GM18868 (cell line): ENCODE data around the gene KCND2.
A peak's percentile ranks its signal among the peaks of the same experiment; 100 is the strongest.
"Not testable (repeated sequence)": the region's sequence is repeated elsewhere in the genome, so short reads cannot be mapped to it uniquely, and the experiment has no call there.

ENCODE experiments used
- ATAC-seq: cut with Tn5 transposase; IDR thresholded peaks from one replicate; pipeline ENCODE4 v1.9.1; 2021; ENCODE audit warnings: mild to moderate bottlenecking, moderate library complexity; ENCODE audit not compliant: unreplicated experiment

KCND2 gene

DNA sequence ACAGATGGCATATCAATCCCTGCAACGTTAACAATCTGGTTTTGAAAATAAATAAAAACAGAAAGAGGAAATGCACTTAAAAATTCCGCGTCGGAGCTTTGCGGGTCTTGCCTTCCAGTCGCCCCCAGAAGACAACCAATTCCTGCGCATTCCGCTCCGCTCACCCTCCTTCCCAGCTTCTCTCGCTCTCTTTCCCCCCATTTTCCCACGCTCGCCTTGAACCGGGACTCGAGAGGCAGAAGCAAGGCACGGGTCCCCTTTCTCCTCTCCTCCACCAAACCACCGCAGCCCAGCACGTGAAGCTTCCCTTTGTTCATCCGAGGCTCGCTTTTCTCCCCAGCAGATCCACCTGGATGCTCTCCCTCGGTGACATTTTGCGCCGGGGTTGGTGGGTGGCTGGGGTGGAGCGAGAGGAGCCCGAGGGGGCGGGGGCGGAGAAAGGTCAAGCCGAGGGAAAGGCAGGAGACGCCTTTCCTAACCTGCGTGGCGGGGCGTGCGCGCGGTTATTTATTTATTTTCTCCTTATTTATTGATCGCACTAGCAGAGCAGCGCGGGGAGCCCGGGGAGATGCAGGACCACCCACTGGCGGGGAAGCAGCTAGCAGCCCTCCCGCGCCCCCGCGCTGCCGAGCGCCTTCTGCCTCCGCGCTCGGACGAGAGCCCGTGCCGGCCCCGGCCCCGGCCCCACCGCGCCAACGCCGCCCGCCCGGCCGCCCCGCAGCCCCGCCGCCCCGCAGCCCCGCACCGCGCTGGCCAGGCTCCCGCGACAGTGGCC lies at the start of gene KCND2:
KCND2 (plus strand) TSS at position 475 of the 775 bp plus-strand sequence.
- peak; percentile 27 for ATAC-seq

DNA sequence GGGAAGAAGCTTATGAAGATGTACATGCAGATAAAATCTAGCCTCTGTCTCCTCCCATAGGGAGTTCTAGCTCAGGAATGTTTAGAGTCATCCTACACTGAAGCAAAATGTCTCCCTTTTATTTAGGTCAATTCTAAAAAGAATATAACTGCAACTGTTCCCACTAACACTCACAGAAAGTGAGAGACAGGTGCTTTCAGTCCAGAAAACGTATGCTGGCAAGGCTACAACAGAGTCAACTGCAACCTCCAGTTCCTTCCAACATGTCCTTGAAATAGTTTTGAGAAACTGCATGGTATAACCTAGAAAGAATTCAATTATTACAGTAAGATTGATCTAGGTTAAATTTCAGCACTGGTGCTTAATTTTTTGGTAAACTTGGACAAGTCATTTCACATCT lies 46.8 kb upstream of the KCND2 start:
- no peak for ATAC-seq

DNA sequence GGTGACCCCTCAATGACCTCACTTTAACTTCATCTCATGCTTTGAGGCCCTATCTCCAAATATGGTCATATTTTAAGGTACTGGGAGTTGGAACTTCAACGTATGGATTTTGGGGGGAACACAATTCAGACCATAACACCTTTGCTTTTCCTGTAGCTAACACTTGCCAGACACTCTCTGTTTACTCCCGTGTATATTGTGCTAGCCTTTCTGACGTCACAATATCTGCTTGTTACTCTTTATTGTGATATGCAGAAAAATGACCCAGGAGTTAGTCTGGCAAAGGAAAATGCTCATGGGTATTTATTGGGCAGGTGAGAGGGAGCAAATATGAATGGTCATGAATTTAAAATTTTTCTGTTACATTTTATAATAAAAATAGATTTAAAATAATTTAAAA lies 45.7 kb upstream of the KCND2 start:
- no peak for ATAC-seq

DNA sequence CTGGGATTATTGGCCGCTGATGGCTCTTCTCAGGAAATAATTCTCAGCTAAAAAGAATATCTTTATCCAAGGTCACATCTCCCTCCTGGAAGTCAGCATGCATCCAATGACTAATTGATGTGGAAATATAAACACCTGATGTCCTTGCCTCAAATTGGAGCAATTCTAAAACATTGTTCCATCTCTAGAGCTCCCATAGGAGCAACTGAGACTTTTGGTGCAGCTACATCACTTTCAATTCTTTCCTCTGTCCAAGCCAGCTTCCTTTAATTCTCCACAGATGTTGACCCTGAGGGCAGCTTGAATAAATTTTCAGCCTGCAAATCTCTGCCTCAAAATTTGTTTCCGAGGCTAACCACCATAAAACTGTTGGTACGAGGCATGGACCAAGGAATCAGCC lies 43.9 kb upstream of the KCND2 start:
- ATAC-seq = no peak

DNA sequence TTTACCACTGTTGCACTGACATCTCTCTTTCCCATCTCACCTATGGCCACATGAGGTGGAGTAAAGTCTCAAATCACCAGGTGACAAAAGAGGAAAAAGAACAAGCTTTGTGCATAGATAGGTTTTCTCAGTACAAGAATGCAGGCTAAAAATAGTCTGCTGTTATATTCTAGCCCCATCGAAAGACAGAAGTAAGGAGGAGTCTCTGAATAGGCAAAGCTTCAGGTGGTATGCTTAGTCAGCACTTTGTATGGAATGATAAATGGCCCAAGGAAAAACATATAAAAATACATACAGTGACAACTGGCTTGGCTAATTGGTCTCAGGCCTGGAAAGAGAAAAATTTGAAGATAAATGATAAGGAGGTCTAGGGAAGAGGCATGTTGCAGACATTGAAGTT lies 39.6 kb upstream of the KCND2 start:
- no peak for ATAC-seq

DNA sequence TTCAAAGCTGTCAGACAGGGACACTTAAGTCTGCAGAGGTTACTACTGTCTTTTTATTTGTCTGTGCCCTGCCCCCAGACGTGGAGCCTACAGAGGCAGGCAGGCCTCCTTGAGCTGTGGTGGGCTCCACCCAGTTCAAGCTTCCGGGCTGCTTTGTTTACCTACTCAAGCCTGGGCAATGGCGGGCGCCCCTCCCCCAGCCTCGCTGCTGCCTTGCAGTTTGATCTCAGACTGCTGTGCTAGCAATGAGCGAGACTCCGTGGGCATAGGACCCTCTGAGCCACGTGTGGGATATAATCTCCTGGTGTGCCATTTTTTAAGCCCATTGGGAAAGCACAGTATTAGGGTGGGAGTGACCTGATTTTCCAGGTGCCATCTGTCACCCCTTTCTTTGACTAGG lies 32.6 kb upstream of the KCND2 start:
- not testable (repeated sequence) for ATAC-seq

DNA sequence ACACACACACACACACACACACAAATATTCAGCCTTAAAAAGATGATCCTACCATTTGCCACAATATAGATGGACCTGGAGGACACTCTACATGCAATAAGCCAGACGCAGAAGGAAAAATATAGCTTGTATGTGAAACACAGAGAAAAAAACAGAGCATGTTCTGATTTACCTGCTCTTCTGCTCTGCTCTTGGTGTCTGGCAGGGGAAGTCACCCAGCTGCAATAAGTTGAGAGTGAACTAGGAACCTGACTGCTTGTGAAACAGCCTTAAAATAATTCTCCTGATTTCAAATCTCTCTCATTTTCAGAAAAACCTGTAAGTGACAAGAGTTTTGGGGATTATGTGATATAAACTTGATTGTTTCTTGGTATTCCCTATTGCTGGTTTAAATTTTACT lies 31.0 kb upstream of the KCND2 start:
- ATAC-seq = no peak

DNA sequence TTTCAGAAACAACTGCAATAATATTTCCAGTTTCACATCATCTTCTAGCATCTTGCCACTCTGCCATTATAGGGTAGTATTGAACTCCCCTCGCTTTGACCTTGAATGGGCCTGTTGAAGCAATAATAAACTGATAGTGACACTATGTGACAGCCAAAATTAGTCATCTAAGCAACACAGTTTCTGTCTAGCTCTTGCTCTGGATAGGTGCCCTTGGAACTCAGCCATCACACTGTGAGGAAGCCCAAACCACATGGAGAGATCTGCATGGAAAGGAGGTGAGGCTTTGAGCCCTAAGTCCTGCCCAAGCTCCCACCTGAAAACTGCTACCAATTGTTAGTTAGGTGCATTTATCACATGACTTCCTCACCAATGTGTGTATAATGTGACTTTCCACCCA lies 18.1 kb upstream of the KCND2 start:
- ATAC-seq = no peak

DNA sequence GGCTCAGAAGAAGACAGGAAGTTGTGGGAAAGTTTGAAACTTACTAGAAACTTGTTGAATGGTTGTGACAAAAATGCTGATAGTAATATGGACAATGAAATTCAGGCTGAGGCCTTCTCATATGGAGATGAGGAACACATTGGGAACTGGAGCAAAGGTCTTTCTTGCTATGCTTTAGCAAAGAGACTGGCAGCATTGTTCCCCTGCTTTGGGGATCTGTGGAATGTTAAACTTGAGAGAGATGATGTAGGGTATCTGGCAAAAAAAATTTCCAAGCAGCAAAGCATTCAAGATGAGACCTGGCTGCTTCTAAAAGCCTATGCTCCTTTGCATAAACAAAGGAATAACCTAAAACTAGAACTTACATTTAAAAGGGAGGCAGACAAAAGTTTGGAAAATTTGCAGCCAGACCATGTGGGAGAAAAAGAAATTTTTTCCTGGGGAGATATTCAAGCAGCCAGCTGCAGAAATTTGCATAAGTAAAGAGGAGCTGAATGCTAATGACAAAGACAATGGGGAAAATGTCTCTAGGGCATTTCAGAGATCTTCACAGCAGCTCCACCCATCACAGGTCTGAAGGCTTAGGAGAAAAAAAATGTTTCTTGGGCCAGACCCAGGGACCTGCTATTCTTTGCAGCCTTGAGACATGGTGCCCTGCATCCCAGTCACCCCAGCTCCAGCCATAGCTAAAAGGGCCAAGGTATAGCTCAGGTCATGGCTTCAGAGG lies 16.5 kb upstream of the KCND2 start:
- ATAC-seq = no peak

DNA sequence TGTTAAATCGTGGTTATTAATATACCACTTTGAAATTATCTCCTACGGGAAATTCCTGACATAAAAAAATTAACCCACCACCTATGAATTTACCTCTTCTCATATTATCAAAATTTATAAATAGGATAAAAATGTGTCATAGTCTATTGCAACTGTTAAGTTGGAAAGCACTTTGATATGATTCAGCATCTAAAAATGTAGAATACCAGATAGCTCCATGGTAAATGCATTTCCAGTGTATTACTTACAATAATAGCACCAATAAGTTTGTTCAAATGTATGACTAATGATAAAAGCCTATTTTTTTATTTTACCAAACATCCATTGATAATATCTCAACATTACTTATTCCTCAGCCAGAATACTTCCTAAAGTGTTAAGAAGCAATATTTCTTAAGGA lies 13.6 kb upstream of the KCND2 start:
- ATAC-seq = no peak

DNA sequence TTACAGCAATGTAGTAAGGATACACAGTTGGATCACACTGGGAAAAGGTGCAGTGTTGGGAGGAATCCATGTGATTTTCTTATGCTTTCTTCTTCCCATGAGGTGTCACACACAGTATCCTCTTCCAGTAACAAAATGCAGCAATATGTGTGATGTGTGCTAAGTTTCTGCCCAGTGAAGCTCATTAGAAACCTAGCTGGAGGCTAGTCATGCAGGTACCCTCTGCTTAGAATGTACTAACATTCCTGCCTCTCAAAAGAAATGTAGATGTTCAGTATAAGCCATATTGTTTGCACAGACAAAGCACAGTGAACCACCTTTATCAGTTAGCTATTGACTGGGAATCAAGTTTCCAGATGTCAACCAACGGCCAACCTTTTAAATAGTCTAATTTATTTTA lies 12.9 kb upstream of the KCND2 start:
- no peak for ATAC-seq

DNA sequence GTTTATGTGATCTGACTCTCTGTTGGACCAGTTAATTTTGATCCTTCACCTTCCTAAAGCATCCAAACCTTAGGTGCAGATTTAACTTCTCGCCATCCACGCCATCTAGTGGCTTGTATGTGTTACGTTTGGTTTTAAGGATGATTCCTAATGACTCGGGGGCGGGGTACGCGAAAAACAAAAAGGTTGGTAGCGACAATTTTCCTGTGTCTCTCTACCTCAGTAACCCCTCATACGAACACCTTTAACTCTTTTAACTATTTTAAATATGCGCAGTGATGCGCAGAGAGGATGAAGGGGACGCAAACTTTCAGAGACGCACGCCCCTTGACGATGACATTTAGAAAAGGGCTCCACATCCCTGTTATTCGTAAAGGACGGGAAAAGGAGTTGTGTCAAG lies 714 bp upstream of the KCND2 start:
- peak; percentile 44 for ATAC-seq

DNA sequence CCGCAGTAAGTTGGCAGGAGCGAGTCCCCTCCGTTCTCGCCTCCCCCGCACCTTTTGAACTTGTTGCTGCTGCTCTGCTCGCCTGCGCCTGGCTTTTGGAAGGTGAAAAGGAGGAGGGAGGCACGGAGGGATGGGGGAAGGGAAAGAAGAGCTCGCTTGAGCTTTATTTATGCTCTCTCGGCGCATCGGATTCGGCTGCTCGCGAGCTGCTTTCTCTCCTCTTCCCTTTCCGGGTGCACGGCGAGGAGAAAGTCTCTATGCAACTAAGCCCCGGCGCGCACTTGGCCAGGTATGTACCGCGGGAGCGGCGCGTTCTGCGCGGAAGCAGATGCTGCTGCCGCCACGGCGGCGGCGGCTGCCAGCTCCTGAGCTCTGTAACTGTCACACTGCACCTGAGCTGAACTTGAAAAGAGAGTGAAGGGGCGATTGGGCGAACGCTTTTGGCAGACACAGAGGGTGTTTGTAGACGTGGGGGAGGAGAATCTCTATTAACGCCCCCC lies 551 bp downstream of the KCND2 start:
- peak; percentile 68 for ATAC-seq

DNA sequence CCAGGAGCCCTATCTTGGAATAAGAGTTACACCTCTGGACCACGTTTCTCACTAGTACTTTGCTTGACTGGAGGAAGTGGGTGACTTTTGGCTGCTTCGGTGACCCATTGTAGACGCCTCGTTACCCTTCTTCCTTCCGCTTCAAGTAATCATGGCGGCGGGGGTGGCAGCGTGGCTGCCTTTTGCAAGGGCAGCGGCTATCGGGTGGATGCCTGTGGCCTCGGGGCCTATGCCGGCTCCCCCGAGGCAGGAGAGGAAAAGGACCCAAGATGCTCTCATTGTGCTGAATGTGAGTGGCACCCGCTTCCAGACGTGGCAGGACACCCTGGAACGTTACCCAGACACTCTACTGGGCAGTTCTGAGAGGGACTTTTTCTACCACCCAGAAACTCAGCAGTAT lies 1.5 kb downstream of the KCND2 start:
- no peak for ATAC-seq

DNA sequence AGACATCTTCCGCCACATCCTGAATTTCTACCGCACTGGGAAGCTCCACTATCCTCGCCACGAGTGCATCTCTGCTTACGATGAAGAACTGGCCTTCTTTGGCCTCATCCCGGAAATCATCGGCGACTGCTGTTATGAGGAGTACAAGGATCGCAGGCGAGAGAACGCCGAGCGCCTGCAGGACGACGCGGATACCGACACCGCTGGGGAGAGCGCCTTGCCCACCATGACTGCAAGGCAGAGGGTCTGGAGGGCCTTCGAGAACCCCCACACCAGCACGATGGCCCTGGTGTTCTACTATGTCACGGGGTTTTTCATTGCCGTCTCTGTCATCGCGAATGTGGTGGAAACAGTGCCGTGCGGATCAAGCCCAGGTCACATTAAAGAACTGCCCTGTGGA lies 1.9 kb downstream of the KCND2 start:
- ATAC-seq = no peak

DNA sequence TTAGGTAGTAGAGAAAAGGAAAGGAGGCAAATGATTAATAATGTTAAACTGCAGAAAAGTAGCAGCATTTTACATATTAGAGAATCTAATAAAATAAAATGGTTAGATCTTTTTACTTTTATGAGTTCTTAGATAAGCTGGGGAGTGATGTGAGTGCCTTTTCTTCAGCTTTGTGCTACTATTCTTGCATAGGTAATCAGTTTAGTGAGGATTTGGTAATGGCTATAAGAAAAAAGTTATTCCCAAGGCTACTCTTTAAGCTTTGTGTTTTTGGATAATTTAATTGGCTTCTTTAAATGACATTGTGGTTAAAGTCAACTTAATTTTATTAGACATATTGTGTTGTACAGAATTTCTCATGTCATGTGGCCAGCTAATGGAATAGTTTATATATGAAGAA lies 3.7 kb downstream of the KCND2 start:
- no peak for ATAC-seq

DNA sequence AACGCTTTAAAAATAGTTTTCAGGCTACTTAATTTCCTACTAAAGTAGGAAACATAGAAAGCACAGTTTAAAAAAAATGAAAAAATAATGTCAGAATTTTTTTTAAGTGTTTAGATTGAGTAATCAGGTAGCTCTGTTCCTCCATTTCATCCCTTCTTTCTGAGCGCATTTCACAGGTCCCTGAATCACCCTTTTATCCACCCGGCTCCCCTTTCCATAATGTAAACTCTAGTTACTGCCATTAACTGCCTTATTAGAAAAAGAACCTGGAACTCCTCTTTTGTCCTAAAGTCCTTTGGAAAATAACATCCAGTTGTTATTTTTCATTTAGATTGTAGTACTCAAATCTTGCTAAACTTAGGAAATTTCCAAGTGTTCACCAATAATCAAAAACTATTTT lies 5.8 kb downstream of the KCND2 start:
- ATAC-seq = no peak

DNA sequence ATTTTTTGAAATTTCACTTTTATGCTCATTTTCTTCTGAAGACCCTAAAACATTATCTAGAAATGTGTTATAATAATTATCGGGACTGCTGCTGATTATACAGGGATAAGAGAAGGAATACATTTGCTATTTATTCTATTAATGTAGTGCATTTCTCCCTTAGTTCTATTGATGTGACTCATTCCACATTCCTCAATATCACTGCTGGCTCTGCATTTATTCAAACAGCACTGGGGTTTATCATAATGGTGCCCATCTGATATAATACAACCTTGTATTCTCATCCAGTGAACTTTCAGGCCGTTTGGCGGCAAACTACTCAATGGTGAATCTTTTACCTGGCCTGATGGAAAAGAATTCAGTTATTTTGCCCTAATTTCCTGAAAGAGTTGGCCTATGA lies 7.8 kb downstream of the KCND2 start:
- no peak for ATAC-seq

DNA sequence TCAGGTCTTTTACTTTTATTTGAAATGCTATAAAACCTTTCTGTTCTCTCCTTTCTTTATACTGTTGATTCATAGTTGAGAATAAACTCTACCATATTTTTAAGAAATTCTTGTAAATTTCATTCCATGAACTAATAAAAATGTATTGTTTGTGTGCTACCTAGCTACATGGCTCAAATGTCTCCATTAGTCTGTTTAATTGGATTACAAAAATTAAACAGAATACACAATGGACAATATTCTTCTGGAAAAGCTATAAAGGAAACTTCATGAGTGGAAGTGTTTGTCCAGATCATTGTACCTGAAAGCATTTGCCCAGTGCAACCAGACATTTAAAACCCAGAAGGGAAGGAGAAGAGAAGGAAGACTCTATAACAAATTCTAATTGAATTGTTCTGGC lies 20.1 kb downstream of the KCND2 start:
- no peak for ATAC-seq

DNA sequence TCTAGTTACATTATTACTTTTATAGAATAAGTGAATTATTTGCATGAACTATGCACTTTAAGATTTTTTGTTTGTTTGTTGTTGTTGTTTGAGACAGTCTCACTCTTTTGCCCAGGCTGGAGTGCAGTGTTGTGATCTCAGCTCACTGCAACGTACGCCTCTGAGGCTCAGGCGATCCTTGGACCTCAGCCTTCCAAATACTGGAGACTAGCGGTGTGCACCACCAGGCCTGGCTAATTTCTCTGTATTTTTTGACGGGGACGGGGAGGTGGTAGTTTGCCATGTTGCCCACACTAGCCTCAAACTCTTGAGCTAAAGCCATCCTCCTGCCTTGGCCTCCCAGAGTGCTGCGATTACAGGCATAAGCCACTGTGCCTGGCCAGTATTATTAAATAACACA lies 29.2 kb downstream of the KCND2 start:
- no peak for ATAC-seq

DNA sequence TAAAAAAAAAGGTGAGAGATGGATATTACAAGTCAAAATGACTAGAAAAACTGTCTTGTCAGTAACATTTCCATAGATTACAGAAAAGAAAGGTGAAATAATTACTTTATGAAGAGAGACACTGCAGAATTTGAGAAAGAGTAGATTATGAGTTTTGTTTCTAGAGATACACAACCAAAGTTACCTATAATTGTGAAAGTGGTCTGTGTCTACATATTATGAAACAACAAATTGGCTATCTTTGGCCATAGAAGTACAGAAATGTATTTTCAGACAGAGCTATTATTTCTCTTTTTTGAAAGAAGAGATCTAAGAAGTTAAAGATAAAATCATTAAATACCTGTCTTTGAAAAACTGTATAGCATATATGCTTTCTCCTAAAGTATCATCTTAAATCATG lies 30.1 kb downstream of the KCND2 start:
- ATAC-seq = peak; percentile 37

DNA sequence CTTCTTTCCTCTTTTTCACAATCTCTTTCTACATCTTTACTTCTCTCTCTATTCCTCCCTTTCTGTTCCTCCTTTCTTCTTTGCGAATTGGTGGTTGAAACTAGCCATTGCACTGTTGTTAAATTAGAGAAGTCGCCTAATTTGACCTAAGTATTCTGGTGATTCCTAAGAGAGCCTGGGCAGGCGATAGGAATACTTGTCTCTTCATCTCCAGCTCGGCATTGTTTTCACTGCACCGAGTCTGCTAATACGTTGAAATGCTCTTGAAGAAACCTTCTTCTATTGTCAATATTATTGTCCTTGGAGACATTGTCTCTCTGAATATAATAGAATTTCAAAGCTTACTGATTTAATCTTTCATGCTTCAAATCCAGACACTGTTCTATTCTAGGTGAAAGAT lies 31.7 kb downstream of the KCND2 start:
- peak; percentile 20 for ATAC-seq
